ENCODE measurements around the gene ZNF384.

ZNF384 gene

GRCh38 chr12:6620137-6620884 is 68.9 kb downstream of the ZNF384 start:
- peak; percentile 38 for DNase-seq (ENCODE audit: low spot score)

GRCh38 chr12:6618483-6619225 is 70.5 kb downstream of the ZNF384 start:
- no peak for DNase-seq (ENCODE audit: low spot score)

Measured in AG08395 (cell line).